Iris pigment epithelial cell (primary cell): Measurements from ENCODE around the gene KY.

Experiments
- DNase-seq: peaks from one replicate; pipeline ENCODE4 v3.0.0-alpha.2; 2011; ENCODE audit warnings: low read depth

The KY gene

DNA sequence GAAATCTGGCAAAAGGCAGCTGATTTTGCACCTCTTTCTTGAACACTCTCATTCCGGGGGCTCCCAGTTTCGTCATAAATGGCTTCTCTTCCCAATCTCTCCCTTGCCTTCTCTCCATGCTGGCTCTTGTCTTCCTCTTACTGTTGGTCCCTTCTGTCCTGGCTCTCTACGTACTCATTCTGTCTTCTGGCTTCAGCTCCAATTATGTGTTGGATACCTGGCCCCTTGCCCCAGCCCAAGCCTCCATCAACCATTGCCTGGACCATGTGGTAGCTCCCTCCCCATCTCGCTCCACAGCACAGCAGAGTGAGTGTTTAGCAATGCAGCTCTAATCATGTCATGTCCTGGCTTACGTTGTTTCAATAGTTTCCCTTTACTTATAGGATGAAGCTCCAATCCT is 21.7 kb upstream of the KY start:
- DNase-seq: no peak

DNA sequence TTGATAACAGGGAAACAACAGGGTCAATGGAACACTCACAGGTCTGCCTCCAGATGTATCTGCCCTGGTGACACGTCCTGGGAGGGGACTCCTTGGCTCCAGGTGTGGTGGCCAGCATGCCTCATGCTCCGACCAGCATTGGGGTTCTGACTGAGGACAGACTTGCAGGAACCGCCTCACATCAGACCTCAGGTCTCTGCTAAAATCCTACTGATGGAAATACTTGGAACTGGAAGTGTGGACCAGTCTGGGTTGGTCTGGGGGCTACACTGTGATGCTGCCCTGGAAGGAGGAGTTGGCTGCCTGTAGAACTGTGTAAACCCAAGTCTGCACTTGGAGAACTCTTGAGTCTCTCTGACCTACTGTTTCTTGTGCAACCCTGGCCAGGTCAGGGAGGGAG is 17.1 kb upstream of the KY start:
- DNase-seq: no peak

DNA sequence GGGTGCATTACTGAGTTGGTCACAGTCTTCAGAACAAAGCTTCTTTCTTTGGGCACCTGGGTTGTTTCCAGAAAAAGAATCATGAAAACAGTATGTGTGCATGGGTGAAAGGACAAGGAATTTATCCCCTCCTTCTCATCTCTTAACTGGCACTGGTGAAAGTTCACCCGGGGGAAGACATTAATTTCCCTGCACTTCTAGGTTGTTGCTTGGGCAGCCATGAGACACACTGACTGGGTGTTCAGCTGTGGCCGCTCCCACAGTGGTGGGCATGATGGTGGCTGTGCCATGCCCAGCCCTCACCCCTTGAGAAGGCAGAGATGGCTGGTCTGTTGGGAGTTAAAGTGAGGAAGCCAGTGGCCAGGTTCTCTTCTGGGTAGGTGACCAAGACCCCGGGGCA is 16.6 kb upstream of the KY start:
- DNase-seq: no peak

DNA sequence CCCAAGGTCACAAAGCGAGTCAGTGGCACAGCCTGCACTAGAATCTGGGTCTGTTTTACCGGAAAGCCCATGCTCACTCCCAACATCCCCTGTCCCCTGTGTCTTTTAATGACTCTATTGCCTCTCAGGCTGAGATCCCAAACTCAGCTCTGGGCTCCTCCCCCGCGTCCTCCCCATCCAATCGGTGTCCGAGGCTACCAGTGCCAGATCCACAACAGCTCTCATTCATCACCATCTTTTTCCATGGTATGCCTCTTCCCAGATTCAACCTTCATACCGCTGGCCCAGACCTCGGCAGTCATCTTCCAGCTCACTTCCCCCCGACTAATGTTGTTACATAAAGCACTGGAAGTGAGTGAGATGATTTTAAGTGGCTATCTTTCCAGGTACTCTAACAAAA is 16.1 kb upstream of the KY start:
- no peak for DNase-seq

DNA sequence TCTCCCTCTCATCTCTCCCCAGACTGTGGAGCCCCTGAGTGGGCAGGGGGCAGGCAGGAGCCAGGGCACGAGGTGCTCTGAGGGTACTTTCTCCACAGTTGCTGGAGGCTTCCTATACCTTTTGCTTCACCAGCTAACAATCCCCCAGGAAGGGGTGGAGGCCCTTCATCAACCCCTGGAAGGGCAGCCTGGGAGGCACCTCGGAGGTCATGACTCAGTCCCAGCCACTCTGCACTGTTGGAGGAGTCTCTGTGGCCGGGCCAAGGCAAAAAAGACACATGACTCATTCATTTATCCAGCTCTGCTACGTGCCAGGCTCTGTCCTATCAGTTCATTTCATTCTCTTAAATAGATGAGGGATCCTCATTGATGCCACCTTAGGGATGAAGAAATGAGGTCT is 15.6 kb upstream of the KY start:
- DNase-seq: no peak

DNA sequence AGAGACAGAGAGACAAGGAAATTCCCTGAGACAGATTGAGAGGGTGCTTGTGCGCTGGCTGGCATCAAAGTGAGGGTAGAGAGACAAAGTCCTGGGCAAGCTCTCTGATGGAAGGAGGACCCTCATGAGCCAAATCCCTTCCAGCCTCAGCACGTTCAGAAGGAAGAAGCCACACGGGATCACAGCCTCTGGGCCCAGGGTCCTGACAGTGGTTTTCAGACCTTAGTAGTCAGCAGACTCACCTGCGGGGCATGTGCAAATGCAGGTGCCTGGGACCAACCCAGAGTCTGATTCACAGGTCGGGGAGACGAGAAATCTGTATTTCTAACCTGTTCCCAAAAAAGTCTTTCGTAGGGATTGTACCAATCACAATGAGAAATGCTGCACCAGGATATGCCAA is 15.2 kb upstream of the KY start:
- DNase-seq: no peak

DNA sequence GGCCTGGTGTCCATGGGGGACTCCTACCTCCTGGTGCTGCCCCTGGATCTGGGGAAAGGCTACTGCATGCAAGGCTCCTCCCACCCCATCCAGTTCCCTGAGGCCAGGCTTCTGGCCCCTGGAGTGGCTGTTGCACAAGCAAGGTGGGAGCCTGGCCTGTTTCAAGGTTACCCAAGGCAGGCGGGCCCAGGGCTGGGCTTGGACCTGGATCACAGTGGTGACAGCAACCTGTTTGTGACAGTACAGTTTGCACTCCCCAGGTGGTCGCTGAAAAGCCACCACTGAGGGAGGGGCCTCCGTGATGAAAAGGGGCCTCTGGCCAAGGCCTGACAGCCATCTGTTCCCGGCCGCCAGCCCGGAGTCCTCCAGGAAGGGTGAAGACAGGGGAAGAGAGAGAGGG is 14.4 kb upstream of the KY start:
- no peak for DNase-seq

DNA sequence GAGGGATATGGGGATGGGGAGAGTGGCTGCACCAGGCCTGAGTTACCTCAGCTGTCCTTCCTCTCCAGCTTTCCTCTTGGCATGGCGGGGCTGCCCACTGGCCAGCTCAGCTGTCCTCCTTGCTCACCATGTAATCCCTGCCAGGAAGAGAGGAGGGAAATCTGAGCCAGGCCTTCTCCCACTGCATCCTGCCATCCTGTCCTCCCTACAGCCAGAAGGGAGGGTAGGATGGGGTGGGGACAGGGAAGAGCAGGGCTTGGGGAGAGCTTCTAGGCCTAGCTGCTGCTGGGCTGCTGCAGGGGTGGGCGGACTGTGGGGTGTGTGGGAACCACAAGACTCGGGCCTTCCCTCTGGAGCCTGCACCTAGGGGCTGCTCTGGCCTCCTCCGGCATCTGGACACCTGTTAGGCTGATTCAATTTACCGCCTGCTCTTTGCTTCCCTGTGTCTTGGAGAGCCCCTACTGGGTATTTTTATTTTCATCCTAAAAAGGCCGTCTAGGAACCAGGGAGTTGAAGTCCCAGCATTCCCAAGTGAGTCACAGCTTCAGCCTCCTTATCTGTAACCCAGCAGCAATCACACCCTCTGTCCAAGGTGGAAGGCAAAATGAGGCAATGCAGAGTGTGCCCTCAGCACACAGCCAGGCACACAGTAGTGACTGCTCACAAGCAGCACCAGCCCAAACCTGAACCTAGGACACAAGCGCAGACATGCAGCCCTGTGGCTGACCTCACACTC is 13.1 kb upstream of the KY start:
- DNase-seq: no peak

DNA sequence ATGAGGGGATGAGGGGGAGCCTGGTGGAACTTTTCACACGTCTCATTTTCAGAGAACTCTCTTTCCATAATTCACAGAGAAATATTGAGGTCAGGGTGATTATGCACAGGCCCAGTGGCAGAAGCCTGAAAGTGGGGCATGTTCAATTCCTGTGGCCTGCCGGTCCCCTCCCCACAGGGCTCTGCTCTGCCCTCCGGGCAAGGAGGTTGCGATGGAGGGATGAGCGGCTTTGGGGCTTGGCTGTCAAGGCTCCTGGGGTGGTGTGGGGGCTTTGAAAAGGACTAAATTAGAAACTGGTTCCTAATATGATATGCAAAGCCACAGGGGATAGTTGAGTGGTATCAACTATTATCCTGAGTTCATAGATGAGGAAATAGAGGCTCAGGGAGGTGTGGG is 9.2 kb upstream of the KY start:
- DNase-seq: no peak

DNA sequence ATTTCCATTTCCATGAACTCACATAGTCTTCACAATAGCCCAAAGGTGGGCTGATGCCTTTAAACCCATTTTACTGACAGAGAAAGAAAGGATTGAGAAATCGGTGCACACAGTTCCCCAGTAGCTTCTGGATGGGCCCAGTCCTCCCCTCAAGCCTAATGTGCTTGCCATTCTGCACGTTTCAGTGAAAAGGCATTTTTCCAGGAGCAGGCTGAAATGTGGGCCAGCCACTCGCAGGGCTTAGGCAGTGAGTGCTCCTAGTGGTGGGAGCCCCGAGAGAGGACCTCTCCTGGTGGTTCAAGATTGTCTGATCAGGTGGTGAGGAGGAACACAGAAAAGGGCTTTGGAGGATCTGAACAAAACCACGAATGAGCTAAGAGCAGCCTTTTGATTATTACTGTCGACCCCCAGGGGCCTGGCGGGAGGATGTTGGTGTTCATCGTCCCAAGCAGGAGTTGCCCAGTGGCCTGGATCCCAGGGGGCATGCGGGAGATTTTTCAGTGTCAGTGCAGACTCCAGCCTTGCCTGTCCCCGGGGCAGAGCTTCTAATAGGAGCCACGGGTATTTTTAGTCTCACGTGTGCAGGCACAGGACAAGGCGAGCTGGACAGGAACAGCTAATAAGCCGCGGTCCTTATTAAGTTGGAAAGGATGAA is 8.7 kb upstream of the KY start:
- DNase-seq: no peak

DNA sequence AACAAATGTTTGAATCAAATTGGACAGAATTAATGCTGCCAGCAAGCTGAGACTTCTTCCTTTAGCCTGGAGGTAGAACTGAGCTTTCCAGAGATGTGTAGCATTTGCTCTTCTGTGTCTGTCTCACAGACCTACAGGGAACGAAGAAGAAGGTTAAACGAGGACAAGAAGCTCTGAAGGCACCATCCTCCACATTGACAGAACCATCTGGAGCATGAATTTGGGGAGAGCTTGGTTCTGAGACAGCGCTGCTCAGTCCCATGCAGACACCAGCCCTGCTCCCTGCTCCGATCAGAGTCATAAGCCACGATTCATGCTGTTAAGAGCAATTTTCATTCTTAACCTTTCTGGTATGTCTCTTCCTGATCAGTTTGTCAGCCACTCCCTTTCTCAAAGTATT is 7.7 kb upstream of the KY start:
- no peak for DNase-seq

DNA sequence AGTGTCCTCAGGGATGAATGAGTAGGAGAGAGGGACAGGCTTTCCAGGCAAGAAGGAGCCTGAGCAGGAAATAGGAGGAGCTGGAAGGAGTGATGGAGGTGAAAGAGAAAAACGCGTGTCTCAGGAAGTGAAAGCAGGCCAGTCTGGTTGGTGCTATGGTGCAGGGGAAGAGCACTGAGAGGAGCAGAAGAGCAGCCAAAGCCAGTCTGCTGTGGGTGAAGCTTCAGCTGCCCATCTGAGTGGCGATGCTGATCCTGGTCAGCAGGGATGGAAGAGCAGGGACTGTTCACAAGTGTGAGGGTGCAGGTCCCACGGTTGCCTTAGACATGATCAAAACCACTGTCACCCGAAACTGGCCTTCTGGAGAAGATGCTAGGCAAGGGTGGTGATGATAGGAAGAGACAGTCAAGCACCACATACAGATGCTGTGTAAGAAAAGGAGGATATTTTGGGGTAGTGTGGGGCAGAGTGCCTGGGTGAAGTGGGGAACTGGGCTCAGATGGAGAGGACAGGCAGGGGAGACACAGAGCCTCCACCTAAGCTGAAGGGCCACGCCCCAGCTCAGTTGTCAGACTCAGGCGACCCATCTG is 5.5 kb upstream of the KY start:
- DNase-seq: no peak

DNA sequence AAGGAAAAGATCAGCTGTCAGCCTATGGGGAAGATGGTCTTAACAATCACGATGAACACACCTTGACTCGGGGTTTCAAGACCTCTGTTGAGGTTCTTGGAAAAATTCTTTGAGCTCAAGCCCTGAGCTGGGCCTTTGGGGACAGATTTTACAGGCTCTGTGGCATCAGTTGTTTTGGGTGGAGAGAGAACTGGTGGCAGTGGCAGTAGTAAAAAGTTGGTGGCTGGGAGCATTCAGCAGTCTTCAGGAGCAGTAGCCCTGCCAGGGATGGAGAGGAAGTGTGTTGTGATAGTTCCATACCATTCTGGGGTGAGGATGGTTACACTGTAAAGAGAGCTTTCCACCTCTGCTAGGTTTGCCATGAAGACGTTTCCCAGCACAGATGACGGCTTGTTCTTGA is 4.9 kb upstream of the KY start:
- DNase-seq: no peak

DNA sequence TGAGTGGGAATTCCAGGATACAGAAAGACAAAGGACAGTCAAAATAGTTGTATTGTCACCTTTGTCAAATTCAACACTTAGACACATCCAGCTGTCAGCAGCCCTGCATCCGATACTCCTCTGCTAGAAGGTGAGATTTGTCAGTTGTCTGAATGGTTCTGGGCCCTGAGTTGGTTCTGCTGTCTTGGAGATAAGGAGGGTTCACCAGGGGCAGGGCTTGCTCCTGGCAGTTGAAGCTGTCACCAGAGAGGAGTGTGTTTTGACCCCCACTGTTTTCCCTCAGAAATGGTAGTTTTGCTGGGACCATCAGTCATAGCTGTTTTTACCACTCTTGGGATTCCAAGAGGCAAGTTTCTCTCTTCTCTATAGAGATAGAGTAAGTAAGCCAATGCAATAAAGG is 3.2 kb upstream of the KY start:
- DNase-seq: no peak

DNA sequence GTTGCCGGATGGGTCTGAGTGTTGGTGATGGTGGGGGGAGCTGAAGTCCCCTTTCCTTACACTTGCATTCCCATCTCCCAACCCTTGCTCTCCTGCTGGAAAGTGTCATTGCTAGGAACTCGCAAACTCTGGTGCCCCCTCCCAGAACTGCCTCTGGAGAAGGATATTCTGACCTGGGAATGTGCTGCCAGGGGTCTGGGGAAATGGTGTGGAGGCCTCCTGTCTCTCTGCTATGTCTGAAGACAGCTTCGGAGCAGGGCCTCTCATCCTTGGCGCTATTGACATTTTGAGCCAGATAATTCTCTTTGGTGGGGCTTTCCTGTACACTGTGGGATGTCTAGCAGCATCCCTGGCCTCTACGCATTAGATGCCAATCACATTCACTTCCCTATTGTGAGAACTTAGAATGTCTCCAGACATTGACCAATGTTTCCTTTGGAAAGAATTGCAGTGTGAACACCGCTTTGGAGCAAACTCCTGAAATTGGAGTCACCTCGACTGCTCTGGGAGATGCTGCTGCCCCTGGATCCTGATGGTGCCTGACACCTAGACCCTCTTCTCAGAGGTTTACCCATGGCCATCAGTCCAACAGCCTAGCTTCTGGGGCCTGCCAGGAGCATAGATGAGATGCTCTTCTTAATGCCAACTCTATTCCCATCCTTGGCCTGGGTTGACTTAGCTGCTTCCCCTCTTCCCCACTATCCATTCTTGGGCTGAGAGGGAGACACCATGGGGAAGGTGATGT is 2.2 kb upstream of the KY start:
- DNase-seq: no peak

DNA sequence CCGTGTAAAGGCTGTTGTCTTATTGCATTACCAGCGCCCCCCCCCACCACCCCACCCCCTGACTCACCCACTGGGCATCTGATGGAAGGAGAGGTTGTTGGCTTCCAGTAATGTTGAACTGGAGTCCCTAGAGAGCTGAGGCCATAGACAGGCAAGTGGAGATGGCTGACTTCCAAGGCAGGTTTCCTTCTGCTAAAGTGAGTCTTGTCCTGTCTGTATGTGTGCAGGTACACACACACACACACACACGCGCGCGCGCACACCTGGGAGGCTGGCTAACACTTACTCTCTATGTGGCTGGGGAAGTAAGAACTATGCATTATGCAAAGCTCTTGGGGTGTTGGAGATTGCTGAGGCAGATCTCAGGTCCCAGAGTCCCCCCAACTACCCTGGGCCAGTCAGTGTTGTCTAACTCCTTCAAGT is 1.6 kb upstream of the KY start:
- DNase-seq: no peak

DNA sequence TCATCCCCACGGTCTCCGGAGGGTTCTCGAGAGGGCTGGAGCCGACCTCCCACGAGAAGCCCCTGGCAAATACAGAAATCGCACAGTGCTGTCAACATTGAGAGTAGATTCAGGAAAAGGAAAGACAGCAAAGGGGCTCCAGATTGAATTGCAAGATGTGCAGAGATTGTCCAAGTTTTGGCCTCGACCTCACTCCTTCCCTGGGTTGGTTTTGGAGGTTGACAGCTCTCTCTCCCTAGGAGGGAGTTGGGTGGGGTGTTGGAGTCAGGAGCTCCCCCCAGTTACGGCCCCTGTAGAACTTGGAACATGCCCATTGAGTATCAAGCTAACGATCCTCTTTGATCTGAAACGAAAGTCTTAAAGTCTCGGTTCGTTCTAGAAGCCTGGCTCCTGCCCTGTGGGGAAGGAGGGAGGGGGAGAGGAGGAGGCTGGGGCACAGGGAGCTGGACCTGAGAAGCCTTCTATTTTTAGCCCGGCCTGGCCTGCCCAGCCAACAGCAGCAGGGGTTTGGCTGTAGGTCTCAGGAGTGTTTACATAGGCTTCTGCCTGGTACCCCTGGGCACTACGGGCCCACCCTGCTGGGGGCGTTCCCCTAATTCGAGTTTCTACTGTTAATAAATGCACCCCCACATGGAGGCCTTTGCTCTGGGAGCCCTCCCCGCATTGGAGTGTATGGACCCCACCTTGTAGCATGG is 672 bp upstream of the KY start:
- DNase-seq: no peak

DNA sequence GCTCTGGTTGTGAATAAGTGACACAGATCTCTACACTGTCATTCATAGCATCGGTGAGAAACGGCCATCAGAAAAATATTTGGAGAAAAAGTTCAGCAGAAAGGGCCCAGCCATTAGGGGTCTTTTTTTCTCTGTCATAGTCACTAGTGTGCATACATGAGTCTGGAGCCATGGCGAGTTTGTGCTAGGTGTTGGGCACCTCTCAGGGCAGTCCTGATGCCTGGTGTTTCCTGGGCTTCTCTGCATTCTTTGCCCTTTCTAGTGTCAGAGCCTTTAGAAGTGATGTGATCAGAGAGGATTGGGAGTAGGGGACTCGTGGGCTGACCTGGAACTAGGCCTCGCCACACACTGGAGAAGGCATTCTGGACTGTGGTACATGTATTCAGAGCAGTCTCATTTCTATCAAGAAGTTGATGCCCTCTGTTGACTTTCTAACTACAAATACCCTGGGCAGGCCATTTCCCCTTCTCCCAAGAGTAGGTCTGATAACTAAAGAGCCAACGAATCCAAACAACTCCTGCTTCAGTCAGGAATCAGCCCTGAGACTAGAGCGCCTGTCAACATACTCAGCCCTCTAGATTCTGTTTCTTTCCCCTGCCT is 1.6 kb downstream of the KY start:
- DNase-seq: no peak

DNA sequence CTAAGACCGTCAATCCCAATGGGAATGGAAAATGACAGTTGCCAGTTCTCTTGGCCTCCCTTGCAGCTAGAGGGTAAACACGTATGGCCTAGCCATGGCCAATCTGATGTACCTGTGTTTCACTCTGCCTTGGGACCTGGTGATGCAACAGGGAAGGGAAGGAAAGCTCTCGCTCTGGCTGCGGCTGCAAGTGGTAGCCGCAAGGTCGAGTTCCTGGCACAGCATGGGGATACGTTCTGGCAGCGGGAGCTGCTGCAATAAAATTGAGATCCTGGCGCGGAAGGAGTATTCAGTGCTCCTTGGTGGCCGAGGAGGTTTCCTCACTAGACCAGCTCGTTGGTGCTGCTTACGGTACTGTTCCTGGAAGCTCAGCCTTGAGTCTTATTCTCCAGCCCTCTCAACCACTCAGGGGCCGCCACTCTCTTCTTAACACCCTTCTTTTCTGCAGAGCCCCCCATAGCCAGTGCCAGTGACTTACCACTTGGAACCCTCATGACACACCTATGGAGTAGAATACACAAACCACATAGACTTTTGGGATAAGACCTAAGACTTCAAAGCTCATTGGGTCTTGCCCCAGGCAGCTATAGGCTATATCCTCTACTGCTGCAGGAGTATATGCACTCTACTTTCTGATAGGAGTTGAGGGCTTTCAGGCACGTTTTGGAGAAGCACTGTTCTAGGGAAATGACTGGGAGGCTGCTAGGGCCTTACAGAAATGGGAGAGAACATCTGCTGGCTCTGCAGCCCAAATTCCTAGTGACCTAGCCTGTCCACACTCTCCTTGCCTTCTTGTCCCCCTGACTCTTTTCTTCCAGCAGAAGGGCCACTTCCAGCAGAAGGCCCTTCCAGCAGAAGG is 2.7 kb downstream of the KY start:
- no peak for DNase-seq

DNA sequence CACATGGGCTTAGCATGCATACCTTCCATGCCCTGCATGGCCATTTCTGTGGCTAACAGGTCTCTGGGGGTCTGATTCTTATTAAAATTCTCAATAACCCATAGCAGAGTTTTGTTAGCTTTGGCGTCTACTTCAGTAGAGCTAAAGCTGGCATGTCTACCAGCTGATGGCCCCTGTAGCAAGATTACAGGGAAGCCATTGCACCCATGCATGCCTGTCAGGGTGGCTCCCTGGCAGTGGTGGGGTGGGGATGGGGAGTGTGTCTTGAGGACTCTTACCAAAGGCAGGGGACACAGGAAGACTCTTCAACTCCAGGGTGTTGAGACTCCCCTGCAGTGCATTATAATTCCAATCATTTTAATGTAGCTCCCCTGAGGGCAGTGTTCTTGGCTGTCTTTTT is 4.7 kb downstream of the KY start:
- DNase-seq: no peak

DNA sequence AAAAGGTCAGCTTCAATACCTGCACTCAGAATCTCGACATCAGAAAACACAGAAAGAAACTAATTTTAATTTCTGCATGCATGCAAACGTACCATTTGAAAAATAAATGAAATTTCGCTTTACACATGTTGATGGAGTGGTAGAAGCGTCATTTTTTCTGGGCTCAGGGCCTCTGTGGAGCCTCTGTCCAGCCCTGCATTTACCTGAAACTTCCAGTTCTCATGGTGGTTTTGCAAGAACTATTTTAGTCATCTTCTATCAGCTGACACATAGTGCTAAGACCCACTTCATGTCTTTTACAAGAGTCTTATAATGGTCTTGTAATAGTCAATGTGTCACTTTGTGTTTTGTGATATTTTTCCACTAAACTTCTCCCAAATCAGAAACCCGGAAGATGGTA is 5.3 kb downstream of the KY start:
- no peak for DNase-seq
